ENCODE measurements around the gene SLC24A5.

- TF ChIP-seq, protein P1, sequence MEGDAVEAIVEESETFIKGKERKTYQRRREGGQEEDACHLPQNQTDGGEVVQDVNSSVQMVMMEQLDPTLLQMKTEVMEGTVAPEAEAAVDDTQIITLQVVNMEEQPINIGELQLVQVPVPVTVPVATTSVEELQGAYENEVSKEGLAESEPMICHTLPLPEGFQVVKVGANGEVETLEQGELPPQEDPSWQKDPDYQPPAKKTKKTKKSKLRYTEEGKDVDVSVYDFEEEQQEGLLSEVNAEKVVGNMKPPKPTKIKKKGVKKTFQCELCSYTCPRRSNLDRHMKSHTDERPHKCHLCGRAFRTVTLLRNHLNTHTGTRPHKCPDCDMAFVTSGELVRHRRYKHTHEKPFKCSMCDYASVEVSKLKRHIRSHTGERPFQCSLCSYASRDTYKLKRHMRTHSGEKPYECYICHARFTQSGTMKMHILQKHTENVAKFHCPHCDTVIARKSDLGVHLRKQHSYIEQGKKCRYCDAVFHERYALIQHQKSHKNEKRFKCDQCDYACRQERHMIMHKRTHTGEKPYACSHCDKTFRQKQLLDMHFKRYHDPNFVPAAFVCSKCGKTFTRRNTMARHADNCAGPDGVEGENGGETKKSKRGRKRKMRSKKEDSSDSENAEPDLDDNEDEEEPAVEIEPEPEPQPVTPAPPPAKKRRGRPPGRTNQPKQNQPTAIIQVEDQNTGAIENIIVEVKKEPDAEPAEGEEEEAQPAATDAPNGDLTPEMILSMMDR (IDR thresholded peaks at IDR 0.05 in 4 of 5, conservative IDR thresholded peaks at IDR 0.05 in 1 of 5) = no peak
- no peak for TF ChIP-seq POLR2A (IDR thresholded peaks at IDR 0.05)
These were observed 24.0 kb upstream of the SLC24A5 start for GRCh38 chr15:48096813-48097212.

Measured in gastrocnemius medialis (tissue), 4 donors.